Subcutaneous abdominal adipose tissue (tissue), 5 donors: ENCODE measurements around the gene ABCA4.

ENCODE experiments used
- H3K27ac ChIP-seq: one replicate; pipeline ENCODE4 v1.7.0; 2013; ENCODE audit warnings: low read depth, mild to moderate bottlenecking, inconsistent platforms, low read length, moderate library complexity
- H3K27me3 ChIP-seq, 5 donors: one replicate each; pipeline ENCODE4 v1.7.0; 2013; ENCODE audit warnings: low read length in 5 of 5, inconsistent platforms in 1 of 5; ENCODE audit not compliant: control insufficient read depth in 5 of 5, insufficient read depth in 4 of 5
- H3K36me3 ChIP-seq, 5 donors: one replicate each; pipeline ENCODE4 v1.7.0; 2013; ENCODE audit warnings: low read length in 5 of 5; ENCODE audit not compliant: control insufficient read depth in 5 of 5, insufficient read depth in 5 of 5
- H3K4me1 ChIP-seq, 5 donors: one replicate each; pipeline ENCODE4 v1.7.0; 2013; ENCODE audit warnings: low read length in 5 of 5, mild to moderate bottlenecking in 3 of 5, moderate library complexity in 1 of 5; ENCODE audit not compliant: control insufficient read depth in 5 of 5, insufficient read depth in 5 of 5
- H3K4me3 ChIP-seq, 5 donors: one replicate each; pipeline ENCODE4 v1.7.0; 2013; ENCODE audit warnings: low read length in 5 of 5, low read depth in 1 of 5
- H3K9ac ChIP-seq, 5 donors: one replicate each; pipeline ENCODE4 v1.7.0; 2013; ENCODE audit warnings: low read length in 5 of 5, mild to moderate bottlenecking in 4 of 5, moderate library complexity in 3 of 5
- H3K9me3 ChIP-seq, 5 donors: one replicate each; pipeline ENCODE4 v1.7.0; 2013; ENCODE audit warnings: low read length in 5 of 5; ENCODE audit not compliant: control insufficient read depth in 5 of 5
- donor health status: healthy.
- donor health status: healthy.
- donor health status: healthy.
- donor health status: healthy.
- donor health status: healthy.

ABCA4 gene

GRCh38 chr1:94090761-94091160, 30.2 kb downstream of the ABCA4 start:
- Histone ChIP-seq H3K27ac (peak overlapping the region; percentile 55), H3K36me3 (no peaks in the 10 kb centered on the region), H3K9ac (no peak overlapping the region), H3K4me1 (peaks cover 6 to 55% (median 48%) of the 10 kb centered on the region in 5 donors), H3K27me3 (peaks cover 0 to 2% (median 0%) of the 10 kb centered on the region in 5 donors), H3K9me3 (no peaks in the 10 kb centered on the region), H3K4me3 (no peak overlapping the region)

- Histone ChIP-seq H3K27ac (no peak overlapping the region), H3K36me3 (no peaks in the 10 kb centered on the region), H3K9ac (no peak overlapping the region), H3K4me1 (peaks cover 0 to 19% (median 12%) of the 10 kb centered on the region in 5 donors), H3K27me3 (peaks cover 0 to 3% (median 0%) of the 10 kb centered on the region in 5 donors), H3K4me3 (no peak overlapping the region), H3K9me3 (no peaks in the 10 kb centered on the region)
Measured at GRCh38 chr1:94087193-94087592, 33.8 kb downstream of the ABCA4 start.

GRCh38 chr1:94084547-94084946, 36.4 kb downstream of the ABCA4 start:
- H3K27ac ChIP-seq = no peak overlapping the region

GRCh38 chr1:94084085-94084484, 36.9 kb downstream of the ABCA4 start:
- H3K27me3 ChIP-seq = peaks cover 0 to 3% (median 0%) of the 10 kb centered on the region in 5 donors
- H3K9me3 ChIP-seq = no peaks in the 10 kb centered on the region
- no peak overlapping the region for H3K9ac ChIP-seq
- H3K27ac ChIP-seq = no peak overlapping the region
- peaks cover 0 to 11% (median 3%) of the 10 kb centered on the region in 5 donors for H3K4me1 ChIP-seq
- H3K36me3 ChIP-seq = no peaks in the 10 kb centered on the region
- no peak overlapping the region for H3K4me3 ChIP-seq

More at GRCh38 chr1:94084547-94084946, 36.4 kb downstream of the ABCA4 start:
- no peaks in the 10 kb centered on the region for H3K9me3 ChIP-seq
- H3K36me3 ChIP-seq = no peaks in the 10 kb centered on the region
- H3K4me3 ChIP-seq = no peak overlapping the region
- H3K4me1 ChIP-seq = peaks cover 0 to 7% (median 3%) of the 10 kb centered on the region in 5 donors
- no peak overlapping the region for H3K9ac ChIP-seq
- H3K27me3 ChIP-seq = peaks cover 0 to 3% (median 0%) of the 10 kb centered on the region in 5 donors

GRCh38 chr1:94083681-94084080, 37.3 kb downstream of the ABCA4 start:
- Histone ChIP-seq H3K9me3 (no peaks in the 10 kb centered on the region), H3K27ac (no peak overlapping the region), H3K4me1 (peaks cover 0 to 13% (median 3%) of the 10 kb centered on the region in 5 donors)

GRCh38 chr1:94081566-94082344, 39.2 kb downstream of the ABCA4 start:
- Histone ChIP-seq H3K9me3 (no peaks in the 10 kb centered on the region), H3K4me1 (peaks cover 0 to 13% (median 3%) of the 10 kb centered on the region in 5 donors), H3K36me3 (no peaks in the 10 kb centered on the region), H3K9ac (no peak overlapping the region), H3K27ac (no peak overlapping the region), H3K27me3 (peaks cover 0 to 3% (median 0%) of the 10 kb centered on the region in 5 donors), H3K4me3 (no peak overlapping the region)

More at GRCh38 chr1:94083681-94084080, 37.3 kb downstream of the ABCA4 start:
- no peak overlapping the region for H3K9ac ChIP-seq
- H3K4me3 ChIP-seq = no peak overlapping the region
- no peaks in the 10 kb centered on the region for H3K36me3 ChIP-seq
- H3K27me3 ChIP-seq = peaks cover 0 to 3% (median 0%) of the 10 kb centered on the region in 5 donors

GRCh38 chr1:94079989-94080388, 41.0 kb downstream of the ABCA4 start:
- H3K36me3 ChIP-seq = no peaks in the 10 kb centered on the region
- H3K9ac ChIP-seq = no peak overlapping the region
- no peaks in the 10 kb centered on the region for H3K27me3 ChIP-seq
- H3K4me3 ChIP-seq = no peak overlapping the region
- H3K4me1 ChIP-seq = peaks cover 0 to 13% (median 3%) of the 10 kb centered on the region in 5 donors
- H3K9me3 ChIP-seq = no peaks in the 10 kb centered on the region
- H3K27ac ChIP-seq = peak overlapping the region; percentile 12

GRCh38 chr1:94079080-94079940, 41.6 kb downstream of the ABCA4 start:
- peak overlapping the region; percentile 12 for H3K27ac ChIP-seq
- no peaks in the 10 kb centered on the region for H3K27me3 ChIP-seq
- no peak overlapping the region for H3K9ac ChIP-seq

GRCh38 chr1:94072840-94073522, 48.0 kb downstream of the ABCA4 start:
- H3K4me1 ChIP-seq = peaks cover 2 to 46% (median 11%) of the 10 kb centered on the region in 5 donors
- H3K27ac ChIP-seq = no peak overlapping the region
- no peak overlapping the region for H3K4me3 ChIP-seq

More at GRCh38 chr1:94079080-94079940, 41.6 kb downstream of the ABCA4 start:
- Histone ChIP-seq H3K4me1 (peaks cover 0 to 13% (median 3%) of the 10 kb centered on the region in 5 donors), H3K36me3 (no peaks in the 10 kb centered on the region), H3K9me3 (no peaks in the 10 kb centered on the region), H3K4me3 (no peak overlapping the region)

More at GRCh38 chr1:94072840-94073522, 48.0 kb downstream of the ABCA4 start:
- H3K36me3 ChIP-seq = no peaks in the 10 kb centered on the region
- H3K9ac ChIP-seq = no peak overlapping the region
- H3K27me3 ChIP-seq = no peaks in the 10 kb centered on the region
- H3K9me3 ChIP-seq = no peaks in the 10 kb centered on the region
